HL-60 (cell line): ENCODE measurements around the gene PKDCC.
"Not testable (repeated sequence)": the region's sequence is repeated elsewhere in the genome, so short reads cannot be mapped to it uniquely, and the experiment has no call there.

ENCODE experiments used
- DNase-seq, 2 experiments: peaks; one replicate each; pipeline ENCODE4 v3.0.0-alpha.2; 2010 to 2020; ENCODE audit warnings: low read depth in 1 of 2, low spot score in 1 of 2
- H3K27ac ChIP-seq: fragments of 250-450 bp; sonication (Bioruptor Pico); replicated peaks from 2 replicates; pipeline ENCODE4 v1.5.1; 2020; ENCODE audit warnings: mild to moderate bottlenecking, moderate library complexity
- H3K27me3 ChIP-seq: fragments of 250-450 bp; sonication (Bioruptor Pico); 2 replicates; pipeline ENCODE4 v1.5.1; 2021; ENCODE audit warnings: mild to moderate bottlenecking, moderate library complexity; ENCODE audit not compliant: insufficient read depth, poor library complexity, severe bottlenecking
- H3K4me3 ChIP-seq: replicated peaks from 2 replicates; pipeline ENCODE4 v1.5.1; 2011; ENCODE audit warnings: mild to moderate bottlenecking, control low read depth, low read length; ENCODE audit not compliant: insufficient read depth
- CTCF ChIP-seq: IDR thresholded peaks from one replicate; pipeline ENCODE4 v1.5.1; 2011; ENCODE audit warnings: low read length, control low read depth, inconsistent platforms; ENCODE audit not compliant: insufficient read depth
- GABPA ChIP-seq: IDR thresholded peaks from 2 replicates; pipeline ENCODE4 v1.6.1; 2012; ENCODE audit warnings: low read depth
- POLR2AphosphoS5 ChIP-seq: IDR thresholded peaks from 2 replicates; pipeline ENCODE4 v1.6.1; 2012; ENCODE audit warnings: low read depth
- SPI1 ChIP-seq: IDR thresholded peaks from 2 replicates; pipeline ENCODE4 v1.6.1; 2012; ENCODE audit warnings: low read depth, mild to moderate bottlenecking, borderline replicate concordance
- TF ChIP-seq, protein P1 (sequence below): IDR thresholded peaks from 2 replicates; pipeline ENCODE4 v1.6.1; 2012; ENCODE audit warnings: low read depth; ENCODE audit not compliant: insufficient replicate concordance

The PKDCC gene

DNA sequence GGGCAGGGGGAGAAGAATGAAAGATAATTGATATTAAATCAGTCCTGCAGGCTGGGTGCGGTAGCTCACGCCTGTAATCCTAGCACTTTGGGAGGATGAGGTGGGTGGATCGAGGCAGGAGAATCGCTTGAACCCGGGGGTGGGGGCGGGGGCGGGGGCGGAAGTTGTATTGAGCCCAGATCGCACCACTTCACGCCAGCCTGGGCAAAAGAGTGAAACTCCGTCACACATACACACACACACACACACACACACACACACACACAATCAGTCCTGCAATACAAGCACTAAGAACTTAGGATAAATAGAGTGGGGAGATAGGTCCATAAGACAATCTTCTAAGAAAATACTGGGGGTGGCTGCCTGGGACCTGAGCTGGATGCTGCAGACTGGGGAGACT, 15.1 kb upstream of the PKDCC start:
- DNase-seq, result no peak
- Histone ChIP-seq H3K27me3 (no peaks in the 10 kb centered on the region), H3K4me3 (no peak overlapping the region), H3K27ac (no peak overlapping the region)
- TF ChIP-seq, protein P1, sequence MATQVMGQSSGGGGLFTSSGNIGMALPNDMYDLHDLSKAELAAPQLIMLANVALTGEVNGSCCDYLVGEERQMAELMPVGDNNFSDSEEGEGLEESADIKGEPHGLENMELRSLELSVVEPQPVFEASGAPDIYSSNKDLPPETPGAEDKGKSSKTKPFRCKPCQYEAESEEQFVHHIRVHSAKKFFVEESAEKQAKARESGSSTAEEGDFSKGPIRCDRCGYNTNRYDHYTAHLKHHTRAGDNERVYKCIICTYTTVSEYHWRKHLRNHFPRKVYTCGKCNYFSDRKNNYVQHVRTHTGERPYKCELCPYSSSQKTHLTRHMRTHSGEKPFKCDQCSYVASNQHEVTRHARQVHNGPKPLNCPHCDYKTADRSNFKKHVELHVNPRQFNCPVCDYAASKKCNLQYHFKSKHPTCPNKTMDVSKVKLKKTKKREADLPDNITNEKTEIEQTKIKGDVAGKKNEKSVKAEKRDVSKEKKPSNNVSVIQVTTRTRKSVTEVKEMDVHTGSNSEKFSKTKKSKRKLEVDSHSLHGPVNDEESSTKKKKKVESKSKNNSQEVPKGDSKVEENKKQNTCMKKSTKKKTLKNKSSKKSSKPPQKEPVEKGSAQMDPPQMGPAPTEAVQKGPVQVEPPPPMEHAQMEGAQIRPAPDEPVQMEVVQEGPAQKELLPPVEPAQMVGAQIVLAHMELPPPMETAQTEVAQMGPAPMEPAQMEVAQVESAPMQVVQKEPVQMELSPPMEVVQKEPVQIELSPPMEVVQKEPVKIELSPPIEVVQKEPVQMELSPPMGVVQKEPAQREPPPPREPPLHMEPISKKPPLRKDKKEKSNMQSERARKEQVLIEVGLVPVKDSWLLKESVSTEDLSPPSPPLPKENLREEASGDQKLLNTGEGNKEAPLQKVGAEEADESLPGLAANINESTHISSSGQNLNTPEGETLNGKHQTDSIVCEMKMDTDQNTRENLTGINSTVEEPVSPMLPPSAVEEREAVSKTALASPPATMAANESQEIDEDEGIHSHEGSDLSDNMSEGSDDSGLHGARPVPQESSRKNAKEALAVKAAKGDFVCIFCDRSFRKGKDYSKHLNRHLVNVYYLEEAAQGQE, result no peak
- TF ChIP-seq POLR2AphosphoS5 (no peak), SPI1 (no peak)

- not testable (repeated sequence) for H3K4me3 ChIP-seq, H3K27ac ChIP-seq, DNase-seq, H3K27me3 ChIP-seq
Measured at GRCh38 chr2:42034096-42034495, 13.7 kb upstream of the PKDCC start.

GRCh38 chr2:42035241-42035640, 12.6 kb upstream of the PKDCC start:
- DNase-seq, result no peak
- no peak overlapping the region for H3K27ac ChIP-seq

GRCh38 chr2:42036413-42036812, 11.4 kb upstream of the PKDCC start:
- Histone ChIP-seq H3K27ac (no peak overlapping the region), H3K4me3 (no peak overlapping the region), H3K27me3 (no peaks in the 10 kb centered on the region)
- DNase-seq, result no peak
- no peak for TF ChIP-seq SPI1
- TF ChIP-seq POLR2AphosphoS5, result no peak
- TF ChIP-seq CTCF, result no peak
- TF ChIP-seq, protein P1, result no peak
- no peak for TF ChIP-seq GABPA

More at GRCh38 chr2:42035241-42035640, 12.6 kb upstream of the PKDCC start:
- H3K4me3 ChIP-seq, result no peak overlapping the region
- TF ChIP-seq, protein P1, result no peak
- TF ChIP-seq POLR2AphosphoS5, result no peak
- no peak for TF ChIP-seq SPI1
- no peak for TF ChIP-seq CTCF
- TF ChIP-seq GABPA, result no peak
- H3K27me3 ChIP-seq, result no peaks in the 10 kb centered on the region
